Thymus (tissue), 11 donors: ENCODE measurements around the gene EFCAB8. TPM values are rescaled to one million over a fixed set of nuclear protein-coding genes. Genes with fewer than 3 reads are reported as not detected.

Experiments used
- DNase-seq, 9 donors: peaks; one replicate each; pipeline ENCODE4 v3.0.0-alpha.2; 2013; ENCODE audit warnings: low spot score in 9 of 9, low read depth in 6 of 9, missing footprints in 1 of 9
- H3K27ac ChIP-seq, 2 donors: one replicate each; pipeline ENCODE4 v1.5.1; 2013; ENCODE audit warnings: control low read depth in 1 of 2, low read depth in 1 of 2, low read length in 1 of 2, mild to moderate bottlenecking in 1 of 2, moderate library complexity in 1 of 2
- H3K27me3 ChIP-seq, 2 donors: one replicate each; pipeline ENCODE4 v1.5.1; 2013; ENCODE audit warnings: low read length in 1 of 2; ENCODE audit not compliant: control insufficient read depth in 2 of 2, insufficient read depth in 1 of 2
- H3K36me3 ChIP-seq, 2 donors: one replicate each; pipeline ENCODE4 v1.5.1; 2013; ENCODE audit warnings: low read length in 1 of 2, mild to moderate bottlenecking in 1 of 2, moderate library complexity in 1 of 2; ENCODE audit not compliant: control insufficient read depth in 2 of 2, insufficient read depth in 2 of 2
- H3K4me1 ChIP-seq, 2 donors: one replicate each; pipeline ENCODE4 v1.5.1; 2013; ENCODE audit warnings: low read length in 2 of 2; ENCODE audit not compliant: control insufficient read depth in 2 of 2, insufficient read depth in 2 of 2
- H3K4me3 ChIP-seq, 2 donors: one replicate each; pipeline ENCODE4 v1.5.1; 2013; ENCODE audit warnings: low read length in 2 of 2, control low read depth in 1 of 2, mild to moderate bottlenecking in 1 of 2
- H3K9me3 ChIP-seq, 2 donors: one replicate each; pipeline ENCODE4 v1.5.1; 2013; ENCODE audit warnings: low read length in 1 of 2, mild to moderate bottlenecking in 1 of 2; ENCODE audit not compliant: control insufficient read depth in 2 of 2, insufficient read depth in 1 of 2
- WGBS: extraction: QIAGEN DNeasy Blood & Tissue Kit; methylation state at CpG from one replicate; pipeline ENCODE4 v1.1.7; 2013; 5-methylcytosine and 5-hydroxymethylcytosine counted together
- polyA plus RNA-seq: library from polyadenylated mRNA; stranded (reverse); fragments of 200-250 nt; gene quantifications from one replicate; pipeline ENCODE4 v1.2.3, GENCODE V29; 2013
- total RNA-seq: library from RNA; stranded (reverse); fragments of 120-200 nt; gene quantifications from one replicate; pipeline ENCODE4 v1.2.4, GENCODE V29; 2013
- donor health status: healthy.

The EFCAB8 gene
- total and polyA plus RNA-seq, 2 donors, result 0.33 to 0.46 TPM

DNA sequence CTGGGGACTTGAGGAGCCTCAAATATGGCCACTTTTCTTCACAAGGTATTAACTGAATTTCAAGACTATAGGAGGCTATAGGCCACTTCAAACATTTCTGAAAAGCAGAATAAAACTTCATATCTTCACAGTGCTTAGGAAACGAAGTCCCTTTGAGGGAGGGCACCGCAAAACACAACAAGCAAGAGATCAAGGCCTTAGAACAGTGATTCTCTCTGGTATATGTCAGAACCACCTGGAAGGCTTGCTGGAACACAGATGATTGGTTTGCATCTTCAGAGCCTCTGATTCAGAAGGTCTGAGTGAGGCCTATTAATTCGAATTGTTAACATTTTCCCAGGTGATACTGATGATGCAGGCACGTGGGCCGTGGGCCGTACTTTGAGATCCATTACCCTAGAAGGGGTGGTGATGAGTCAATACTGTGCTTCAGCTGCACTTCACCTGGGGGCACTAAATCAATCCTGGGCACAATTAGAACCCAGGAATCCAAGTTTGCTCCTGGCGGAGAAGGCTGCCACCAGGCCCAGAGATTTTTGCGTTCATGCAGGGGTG lies 134.8 kb downstream of the EFCAB8 start:
- H3K4me3 ChIP-seq, result no peak overlapping the region
- H3K27me3 ChIP-seq, result no peaks in the 10 kb centered on the region
- peak in 3 of 9 donors; percentile 48 to 82 (median 57) for DNase-seq
- WGBS, result 81% methylated on average over 8 of the region's 8 CpGs
- peaks cover 25 to 46% of the 10 kb centered on the region in 2 donors for H3K4me1 ChIP-seq
- H3K9me3 ChIP-seq, result peaks cover 1 to 3% of the 10 kb centered on the region in 2 donors
- peak overlapping the region; percentile 43 to 71 for H3K27ac ChIP-seq
- H3K36me3 ChIP-seq, result no peaks in the 10 kb centered on the region

DNA sequence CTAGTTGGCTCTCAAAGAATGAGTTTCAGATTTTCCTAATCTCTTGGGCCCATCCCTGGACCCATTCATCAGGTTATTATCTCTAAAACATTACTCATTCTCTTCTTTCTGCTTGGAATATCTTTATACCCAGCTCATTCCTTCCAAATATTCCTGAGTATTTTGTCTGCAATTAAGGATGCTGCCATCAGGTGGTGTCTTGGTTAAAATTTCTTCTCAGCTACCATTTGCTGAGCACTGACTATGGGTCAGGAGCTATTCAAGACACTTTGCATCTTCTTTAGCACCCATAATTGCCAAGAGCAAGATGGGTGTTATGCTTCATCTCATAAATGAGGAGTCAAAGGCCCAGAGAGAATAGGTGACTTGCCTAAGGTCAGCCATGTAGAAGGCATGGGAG lies 137.1 kb downstream of the EFCAB8 start:
- Histone ChIP-seq H3K4me3 (no peak overlapping the region), H3K9me3 (peaks cover 1 to 3% of the 10 kb centered on the region in 2 donors), H3K4me1 (peaks cover 17 to 36% of the 10 kb centered on the region in 2 donors), H3K36me3 (no peaks in the 10 kb centered on the region), H3K27ac (no peak overlapping the region), H3K27me3 (no peaks in the 10 kb centered on the region)
- DNase-seq, result no peak

DNA sequence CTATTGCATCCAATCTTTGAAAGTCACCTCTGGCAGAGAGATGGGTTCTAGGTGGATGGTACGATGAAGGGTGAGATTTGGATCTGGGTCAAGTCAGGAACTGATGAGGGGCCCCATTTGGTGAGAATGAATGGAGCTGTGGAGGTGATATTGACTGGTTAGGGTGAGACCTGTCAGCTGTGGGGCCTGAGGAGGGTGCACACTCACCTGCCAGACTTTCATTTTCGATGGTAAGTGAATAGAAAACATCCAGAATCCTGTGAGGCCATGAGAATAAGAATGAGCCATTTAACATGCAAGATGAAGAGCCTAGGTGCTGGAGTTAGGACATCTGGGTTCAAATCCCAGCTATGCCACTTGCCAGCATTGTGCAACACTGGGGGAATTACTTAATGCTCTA lies 138.7 kb downstream of the EFCAB8 start:
- no peak overlapping the region for H3K4me3 ChIP-seq
- no peaks in the 10 kb centered on the region for H3K36me3 ChIP-seq
- peaks cover 1 to 3% of the 10 kb centered on the region in 2 donors for H3K9me3 ChIP-seq
- no peak overlapping the region for H3K27ac ChIP-seq
- DNase-seq, result no peak
- peaks cover 5 to 20% of the 10 kb centered on the region in 2 donors for H3K4me1 ChIP-seq
- WGBS, result 92% methylated on average over 2 of the region's 2 CpGs
- no peaks in the 10 kb centered on the region for H3K27me3 ChIP-seq

DNA sequence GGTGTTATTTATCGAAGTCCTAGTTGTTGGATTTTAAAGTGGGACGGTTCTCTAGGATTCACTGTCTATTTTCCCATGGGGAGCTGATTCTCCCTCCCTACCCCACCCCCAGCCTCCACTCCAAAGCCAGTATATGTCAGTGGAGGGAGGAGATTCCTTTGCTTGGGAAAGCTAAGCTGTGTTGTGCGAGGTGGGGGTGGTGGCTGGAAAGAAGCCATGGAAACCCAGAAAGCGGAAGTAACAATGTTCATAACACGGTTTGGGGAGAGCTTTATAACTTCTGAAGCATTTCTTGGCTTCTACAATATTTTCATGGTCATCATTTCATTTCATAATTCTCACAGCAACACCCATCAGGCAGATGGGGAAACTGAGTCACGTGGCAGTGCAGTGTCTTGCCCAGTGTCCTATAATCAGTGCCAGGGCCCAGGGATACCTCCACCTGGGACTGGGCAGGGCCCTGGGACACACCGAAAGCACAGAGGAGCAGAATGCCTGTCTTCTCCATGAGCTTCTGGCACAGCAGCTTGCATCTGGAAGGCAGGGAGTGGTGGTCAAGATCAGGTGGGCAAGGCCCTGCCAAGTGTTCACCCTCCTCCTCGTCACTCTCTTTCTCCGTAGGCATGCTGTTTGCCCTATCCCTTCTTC lies 141.0 kb downstream of the EFCAB8 start:
- Histone ChIP-seq H3K4me1 (no peaks in the 10 kb centered on the region), H3K4me3 (no peak overlapping the region), H3K9me3 (peaks cover 1 to 6% of the 10 kb centered on the region in 2 donors), H3K27me3 (no peaks in the 10 kb centered on the region), H3K36me3 (no peaks in the 10 kb centered on the region), H3K27ac (no peak overlapping the region)
- no peak for DNase-seq
- WGBS, result 68% methylated on average over 9 of the region's 9 CpGs

DNA sequence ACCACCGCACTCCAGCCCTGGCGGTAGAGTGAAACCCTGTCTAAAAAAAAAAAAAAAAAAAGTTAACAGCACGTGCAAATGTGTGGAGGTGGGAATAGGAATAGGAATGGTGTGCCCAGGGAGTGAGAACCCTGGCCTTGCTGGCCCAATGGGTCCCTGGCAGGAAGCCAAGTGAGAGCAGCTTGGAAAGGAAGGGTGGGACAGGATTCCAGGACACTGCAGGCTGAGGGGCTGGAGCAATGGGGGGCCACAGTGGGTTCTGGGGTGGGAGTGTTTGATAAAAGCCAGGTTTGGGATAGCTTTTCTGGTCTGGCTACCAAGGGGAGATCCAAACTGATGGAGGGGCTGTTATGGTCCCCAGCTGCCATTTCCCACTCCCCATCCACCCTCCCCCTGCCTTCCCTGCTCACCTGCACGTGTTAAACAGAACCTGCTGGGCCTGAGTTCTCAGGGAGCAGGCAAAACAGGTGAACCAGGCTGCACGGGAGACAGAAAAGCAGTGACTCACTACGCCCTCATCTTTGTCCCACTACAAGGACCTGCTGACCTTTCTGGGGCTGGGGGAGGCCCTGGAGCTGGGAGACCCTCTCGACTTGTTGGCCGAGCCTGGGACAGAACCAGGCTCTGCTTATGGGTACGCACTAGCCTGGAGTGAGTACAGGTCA lies 142.2 kb downstream of the EFCAB8 start:
- WGBS, result 91% methylated on average over 9 of the region's 9 CpGs
- Histone ChIP-seq H3K36me3 (no peaks in the 10 kb centered on the region), H3K27ac (no peak overlapping the region), H3K9me3 (peaks cover 1 to 10% of the 10 kb centered on the region in 2 donors), H3K4me3 (no peak overlapping the region), H3K4me1 (peaks cover 0 to 2% of the 10 kb centered on the region in 2 donors), H3K27me3 (no peaks in the 10 kb centered on the region)
- DNase-seq, result no peak

DNA sequence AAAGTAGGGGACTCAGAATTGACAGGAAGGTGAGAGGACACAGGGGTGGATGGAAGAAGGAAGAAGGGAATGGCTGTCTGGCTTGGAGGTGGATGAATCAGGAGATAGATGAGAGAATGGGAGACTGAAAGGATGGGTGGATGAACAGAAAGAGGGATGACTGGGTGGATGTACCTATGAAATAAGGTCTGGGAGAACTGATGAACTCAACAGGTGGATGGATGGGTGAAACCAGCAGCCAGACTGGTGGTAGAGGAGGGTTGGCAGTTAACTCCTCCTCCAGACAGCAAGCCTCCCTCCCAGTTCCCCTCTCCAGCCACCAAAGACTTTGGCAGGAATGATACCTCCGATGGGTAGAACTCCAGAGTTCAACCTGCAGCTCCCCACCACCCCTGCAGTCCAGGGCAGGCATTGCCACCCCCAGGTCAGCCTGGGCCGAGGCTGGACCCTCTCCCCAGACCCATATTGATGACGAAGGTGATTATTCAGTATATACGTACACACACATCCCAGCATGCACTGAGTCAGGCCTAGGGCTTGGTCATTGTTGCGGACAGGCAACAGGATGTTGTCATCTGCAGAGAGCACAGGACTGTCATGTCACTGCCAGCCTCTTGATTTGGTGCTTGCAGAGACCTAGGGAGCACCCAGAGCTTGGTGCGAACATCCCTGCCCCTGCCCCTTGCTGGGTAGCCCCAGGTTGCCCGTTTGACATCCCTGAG lies 143.5 kb downstream of the EFCAB8 start:
- Histone ChIP-seq H3K27me3 (no peaks in the 10 kb centered on the region), H3K36me3 (no peaks in the 10 kb centered on the region), H3K27ac (no peak overlapping the region), H3K4me1 (peaks cover 0 to 2% of the 10 kb centered on the region in 2 donors), H3K9me3 (peaks cover 1 to 10% of the 10 kb centered on the region in 2 donors), H3K4me3 (no peak overlapping the region)
- WGBS, result 99% methylated on average over 7 of the region's 7 CpGs
- DNase-seq, result no peak

DNA sequence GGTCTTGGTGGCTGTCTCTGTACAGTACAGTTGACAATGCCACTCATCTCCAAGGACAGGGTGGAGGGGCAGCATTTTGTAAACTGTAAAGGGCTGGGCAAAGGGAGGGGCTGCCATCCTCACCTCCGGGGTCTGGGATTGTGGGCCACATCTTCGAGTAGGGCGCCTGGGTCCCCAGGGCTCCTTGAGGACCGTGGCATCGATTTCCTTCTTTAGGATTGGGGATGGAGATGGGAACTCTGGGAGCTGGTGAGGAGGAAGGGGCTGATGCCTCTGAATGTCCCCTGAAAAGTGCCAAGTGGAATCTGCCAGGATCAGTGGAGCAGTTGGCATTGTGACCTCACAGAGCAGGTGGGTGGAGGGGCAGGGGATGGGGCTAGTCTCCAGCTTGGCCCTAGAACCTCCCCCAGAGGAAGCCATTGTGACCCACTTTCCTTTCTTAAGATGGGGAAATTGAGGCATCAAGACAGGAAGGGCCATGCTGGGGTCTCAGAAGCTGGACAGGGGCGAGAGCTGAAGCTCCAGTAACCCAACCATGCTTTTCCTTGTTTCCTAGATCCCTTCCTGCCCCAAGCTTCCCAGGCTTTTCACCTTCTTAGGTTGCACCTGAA lies 145.5 kb downstream of the EFCAB8 start, which contains the start of gene SUN5:
Gene SUN5, minus strand, starts transcription at position 293 of the 611 bp plus-strand sequence. Its CDS starts 93 bp downstream, at position 200.
- WGBS, result 98% methylated on average over 6 of the region's 6 CpGs

DNA sequence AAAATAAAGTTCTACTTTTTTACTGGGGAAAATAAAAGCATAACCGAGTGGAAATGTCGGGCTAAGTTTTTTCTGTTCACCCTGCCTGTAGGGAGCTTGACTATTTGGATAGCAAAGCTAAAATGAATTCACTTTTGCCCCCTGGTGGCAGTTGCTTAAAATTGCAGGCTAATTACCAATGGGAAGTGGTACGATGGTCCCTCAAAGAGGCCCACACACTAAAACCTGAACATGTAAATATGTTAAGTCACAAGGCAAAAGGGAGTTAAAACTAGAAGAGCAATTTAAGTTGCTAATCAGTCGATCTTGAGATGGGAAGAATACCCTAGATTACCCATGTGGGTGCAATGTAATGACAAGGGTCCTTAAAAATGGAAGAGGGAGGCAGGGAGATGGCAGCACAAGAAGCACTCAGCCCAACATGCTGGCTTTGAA lies 146.4 kb downstream of the EFCAB8 start:
- Histone ChIP-seq H3K36me3 (no peaks in the 10 kb centered on the region), H3K4me3 (no peak overlapping the region), H3K27ac (no peak overlapping the region), H3K27me3 (no peaks in the 10 kb centered on the region), H3K9me3 (peaks cover 1 to 10% of the 10 kb centered on the region in 2 donors), H3K4me1 (peaks cover 0 to 2% of the 10 kb centered on the region in 2 donors)
- WGBS, result 74% methylated on average over 4 of the region's 4 CpGs
- DNase-seq, result peak in 1 of 9 donors; percentile 51

More for the DNA sequence above, 145.5 kb downstream of the EFCAB8 start, which contains the start of gene SUN5:
- Histone ChIP-seq H3K27ac (no peak within 1 kb of the TSS), H3K4me3 (no peak within 1 kb of the TSS), H3K4me1 (peaks cover 0 to 2% of the 10 kb centered on the region in 2 donors), H3K9me3 (peaks cover 1 to 10% of the 10 kb centered on the region in 2 donors), H3K36me3 (no peaks in the 10 kb centered on the region), H3K27me3 (no peaks in the 10 kb centered on the region)
- DNase-seq, result no peak
